HEK293 (cell line): ENCODE results near the gene CHERP.

ENCODE experiments used
- TF ChIP-seq, protein P1 (sequence below): fragments of 450-650 bp; formaldehyde crosslinking; IDR thresholded peaks from 2 replicates; pipeline ENCODE4 v1.5.1; 2016; ENCODE audit warnings: missing biosample characterization, missing genetic modification characterization
- TF ChIP-seq, protein P2 (sequence below): fragments of 450-650 bp; formaldehyde crosslinking; IDR thresholded peaks from 2 replicates; pipeline ENCODE4 v1.5.1; 2016; ENCODE audit warnings: missing biosample characterization, missing genetic modification characterization

DNA sequence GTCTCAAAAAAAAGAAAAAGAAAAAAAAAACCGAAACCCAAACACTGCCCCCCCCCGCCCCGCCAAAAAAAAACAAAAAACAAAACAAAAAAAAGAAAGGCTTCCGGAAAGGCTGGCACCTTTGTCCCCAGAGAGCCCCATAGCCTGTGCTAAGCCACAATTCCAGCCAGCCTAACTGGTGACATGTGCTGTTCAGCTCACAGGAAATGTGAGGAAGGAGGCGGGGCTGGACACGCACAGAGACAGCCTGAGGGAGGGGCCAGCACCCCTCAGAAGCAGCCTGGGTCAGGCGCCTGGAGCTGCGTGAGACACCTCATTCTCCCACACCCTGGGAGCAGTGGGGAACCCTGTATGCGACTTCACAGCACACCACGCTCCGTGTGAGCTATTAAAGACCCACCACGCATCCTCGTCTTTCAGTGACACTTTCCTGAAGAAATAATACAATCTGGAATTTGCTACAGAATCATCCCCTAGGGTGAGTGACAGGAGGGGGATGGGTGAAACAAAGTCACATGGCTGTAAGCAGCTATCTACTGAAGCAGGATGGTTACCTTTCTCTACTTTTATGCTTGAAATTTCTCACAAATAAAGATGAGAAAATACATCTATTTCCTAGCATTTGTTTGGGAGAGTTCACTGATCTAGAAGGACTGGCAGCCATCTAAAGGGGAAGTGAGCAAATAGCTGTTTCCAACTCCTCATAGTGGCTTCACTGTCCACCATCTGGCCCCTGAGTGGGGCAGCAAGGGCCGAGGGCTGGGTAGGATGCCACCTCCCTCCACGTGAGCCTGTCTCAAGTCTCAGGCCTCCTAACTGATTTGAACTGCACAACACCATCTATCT lies 42.2 kb upstream of the CHERP start:
- TF ChIP-seq, protein P1, sequence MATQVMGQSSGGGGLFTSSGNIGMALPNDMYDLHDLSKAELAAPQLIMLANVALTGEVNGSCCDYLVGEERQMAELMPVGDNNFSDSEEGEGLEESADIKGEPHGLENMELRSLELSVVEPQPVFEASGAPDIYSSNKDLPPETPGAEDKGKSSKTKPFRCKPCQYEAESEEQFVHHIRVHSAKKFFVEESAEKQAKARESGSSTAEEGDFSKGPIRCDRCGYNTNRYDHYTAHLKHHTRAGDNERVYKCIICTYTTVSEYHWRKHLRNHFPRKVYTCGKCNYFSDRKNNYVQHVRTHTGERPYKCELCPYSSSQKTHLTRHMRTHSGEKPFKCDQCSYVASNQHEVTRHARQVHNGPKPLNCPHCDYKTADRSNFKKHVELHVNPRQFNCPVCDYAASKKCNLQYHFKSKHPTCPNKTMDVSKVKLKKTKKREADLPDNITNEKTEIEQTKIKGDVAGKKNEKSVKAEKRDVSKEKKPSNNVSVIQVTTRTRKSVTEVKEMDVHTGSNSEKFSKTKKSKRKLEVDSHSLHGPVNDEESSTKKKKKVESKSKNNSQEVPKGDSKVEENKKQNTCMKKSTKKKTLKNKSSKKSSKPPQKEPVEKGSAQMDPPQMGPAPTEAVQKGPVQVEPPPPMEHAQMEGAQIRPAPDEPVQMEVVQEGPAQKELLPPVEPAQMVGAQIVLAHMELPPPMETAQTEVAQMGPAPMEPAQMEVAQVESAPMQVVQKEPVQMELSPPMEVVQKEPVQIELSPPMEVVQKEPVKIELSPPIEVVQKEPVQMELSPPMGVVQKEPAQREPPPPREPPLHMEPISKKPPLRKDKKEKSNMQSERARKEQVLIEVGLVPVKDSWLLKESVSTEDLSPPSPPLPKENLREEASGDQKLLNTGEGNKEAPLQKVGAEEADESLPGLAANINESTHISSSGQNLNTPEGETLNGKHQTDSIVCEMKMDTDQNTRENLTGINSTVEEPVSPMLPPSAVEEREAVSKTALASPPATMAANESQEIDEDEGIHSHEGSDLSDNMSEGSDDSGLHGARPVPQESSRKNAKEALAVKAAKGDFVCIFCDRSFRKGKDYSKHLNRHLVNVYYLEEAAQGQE (tag by site-specific recombination) = no peak
- TF ChIP-seq, protein P2, sequence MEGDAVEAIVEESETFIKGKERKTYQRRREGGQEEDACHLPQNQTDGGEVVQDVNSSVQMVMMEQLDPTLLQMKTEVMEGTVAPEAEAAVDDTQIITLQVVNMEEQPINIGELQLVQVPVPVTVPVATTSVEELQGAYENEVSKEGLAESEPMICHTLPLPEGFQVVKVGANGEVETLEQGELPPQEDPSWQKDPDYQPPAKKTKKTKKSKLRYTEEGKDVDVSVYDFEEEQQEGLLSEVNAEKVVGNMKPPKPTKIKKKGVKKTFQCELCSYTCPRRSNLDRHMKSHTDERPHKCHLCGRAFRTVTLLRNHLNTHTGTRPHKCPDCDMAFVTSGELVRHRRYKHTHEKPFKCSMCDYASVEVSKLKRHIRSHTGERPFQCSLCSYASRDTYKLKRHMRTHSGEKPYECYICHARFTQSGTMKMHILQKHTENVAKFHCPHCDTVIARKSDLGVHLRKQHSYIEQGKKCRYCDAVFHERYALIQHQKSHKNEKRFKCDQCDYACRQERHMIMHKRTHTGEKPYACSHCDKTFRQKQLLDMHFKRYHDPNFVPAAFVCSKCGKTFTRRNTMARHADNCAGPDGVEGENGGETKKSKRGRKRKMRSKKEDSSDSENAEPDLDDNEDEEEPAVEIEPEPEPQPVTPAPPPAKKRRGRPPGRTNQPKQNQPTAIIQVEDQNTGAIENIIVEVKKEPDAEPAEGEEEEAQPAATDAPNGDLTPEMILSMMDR (tag by site-specific recombination) = no peak
